HG02678 (cell line): Measurements from ENCODE around the gene CACHD1.
"Not testable (repeated sequence)": the region's sequence is repeated elsewhere in the genome, so short reads cannot be mapped to it uniquely, and the experiment has no call there.

Experiments used
- ATAC-seq: cut with Tn5 transposase; IDR thresholded peaks from one replicate; pipeline ENCODE4 v1.9.1; 2021; ENCODE audit warnings: mild to moderate bottlenecking, moderate library complexity; ENCODE audit not compliant: unreplicated experiment

The CACHD1 gene

GRCh38 chr1:64495878-64496277 lies 25.9 kb downstream of the CACHD1 start:
- no peak for ATAC-seq

GRCh38 chr1:64496606-64497005 lies 26.7 kb downstream of the CACHD1 start:
- no peak for ATAC-seq

- no peak for ATAC-seq
Observed at GRCh38 chr1:64497088-64497883, 27.4 kb downstream of the CACHD1 start.

- ATAC-seq, result no peak
Observed at GRCh38 chr1:64498325-64498724, 28.4 kb downstream of the CACHD1 start.

GRCh38 chr1:64499011-64499410 lies 29.1 kb downstream of the CACHD1 start:
- no peak for ATAC-seq

- no peak for ATAC-seq
Observed at GRCh38 chr1:64499966-64500365, 30.0 kb downstream of the CACHD1 start.

- no peak for ATAC-seq
Observed at GRCh38 chr1:64502083-64502482, 32.2 kb downstream of the CACHD1 start.

GRCh38 chr1:64502931-64503330 lies 33.0 kb downstream of the CACHD1 start:
- no peak for ATAC-seq

GRCh38 chr1:64505232-64505943 lies 35.5 kb downstream of the CACHD1 start:
- no peak for ATAC-seq

GRCh38 chr1:64505944-64506655 lies 36.2 kb downstream of the CACHD1 start:
- ATAC-seq, result no peak

- ATAC-seq, result no peak
Observed at GRCh38 chr1:64508629-64509028, 38.7 kb downstream of the CACHD1 start.

- no peak for ATAC-seq
Observed at GRCh38 chr1:64511044-64511443, 41.1 kb downstream of the CACHD1 start.

GRCh38 chr1:64512206-64512605 lies 42.3 kb downstream of the CACHD1 start:
- not testable (repeated sequence) for ATAC-seq

GRCh38 chr1:64513545-64513944 lies 43.6 kb downstream of the CACHD1 start:
- ATAC-seq, result no peak

- ATAC-seq, result no peak
Observed at GRCh38 chr1:64514197-64514765, 44.4 kb downstream of the CACHD1 start.

GRCh38 chr1:64515427-64515826 lies 45.5 kb downstream of the CACHD1 start:
- ATAC-seq, result no peak

- no peak for ATAC-seq
Observed at GRCh38 chr1:64516301-64516700, 46.4 kb downstream of the CACHD1 start.

- no peak for ATAC-seq
Observed at GRCh38 chr1:64516803-64517568, 47.1 kb downstream of the CACHD1 start.

- ATAC-seq, result no peak
Observed at GRCh38 chr1:64517640-64518039, 47.7 kb downstream of the CACHD1 start.

- ATAC-seq, result no peak
Observed at GRCh38 chr1:64518692-64519481, 49.0 kb downstream of the CACHD1 start.
